GM12872 (cell line): ENCODE data around the gene ADAMTS17.

Experiments used
- TF ChIP-seq, protein P1 (sequence below): IDR thresholded peaks from 3 replicates; pipeline ENCODE4 v1.5.1; 2011; ENCODE audit warnings: low read depth, mild to moderate bottlenecking, low read length, moderate library complexity; ENCODE audit not compliant: insufficient read depth

The ADAMTS17 gene

DNA sequence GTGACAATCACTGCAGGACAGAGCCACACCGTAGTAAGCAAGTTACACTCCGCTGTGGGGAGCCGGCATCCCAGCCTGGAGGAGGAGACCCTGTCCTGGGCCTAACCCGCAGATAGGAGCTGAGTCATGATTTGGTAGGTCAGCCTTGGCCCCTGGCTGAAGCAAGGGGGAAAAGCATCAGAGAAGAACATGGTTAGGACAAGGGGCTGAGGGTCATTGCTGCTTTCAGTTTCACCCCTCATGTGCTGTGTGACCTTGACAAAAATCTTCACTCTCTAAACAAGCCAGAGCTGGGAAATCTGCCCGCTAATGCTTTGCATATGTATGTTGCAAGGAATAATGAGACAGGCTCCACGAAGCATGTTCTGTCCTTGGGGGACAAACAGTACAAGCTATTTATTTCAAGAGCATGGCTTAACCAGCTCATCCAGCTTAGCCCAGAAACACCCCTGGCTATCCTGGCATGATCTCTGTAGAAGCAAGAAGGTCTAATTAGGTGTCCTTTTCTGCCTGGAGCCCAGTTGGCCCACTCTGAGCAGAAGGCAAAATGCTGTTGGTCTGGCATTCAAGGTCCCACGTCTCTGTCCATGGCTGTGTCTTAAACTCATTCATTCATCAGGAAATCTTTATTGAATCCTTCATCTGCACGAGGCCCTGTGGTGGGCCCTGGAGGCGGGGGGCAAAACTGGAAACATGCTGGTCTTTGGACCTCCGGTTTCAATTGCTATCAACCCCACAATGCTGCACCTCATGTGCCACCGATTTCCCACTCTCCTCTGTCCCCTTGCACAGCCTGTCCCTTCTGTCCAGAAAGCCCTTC, 387.2 kb downstream of the ADAMTS17 start:
- TF ChIP-seq, protein P1, sequence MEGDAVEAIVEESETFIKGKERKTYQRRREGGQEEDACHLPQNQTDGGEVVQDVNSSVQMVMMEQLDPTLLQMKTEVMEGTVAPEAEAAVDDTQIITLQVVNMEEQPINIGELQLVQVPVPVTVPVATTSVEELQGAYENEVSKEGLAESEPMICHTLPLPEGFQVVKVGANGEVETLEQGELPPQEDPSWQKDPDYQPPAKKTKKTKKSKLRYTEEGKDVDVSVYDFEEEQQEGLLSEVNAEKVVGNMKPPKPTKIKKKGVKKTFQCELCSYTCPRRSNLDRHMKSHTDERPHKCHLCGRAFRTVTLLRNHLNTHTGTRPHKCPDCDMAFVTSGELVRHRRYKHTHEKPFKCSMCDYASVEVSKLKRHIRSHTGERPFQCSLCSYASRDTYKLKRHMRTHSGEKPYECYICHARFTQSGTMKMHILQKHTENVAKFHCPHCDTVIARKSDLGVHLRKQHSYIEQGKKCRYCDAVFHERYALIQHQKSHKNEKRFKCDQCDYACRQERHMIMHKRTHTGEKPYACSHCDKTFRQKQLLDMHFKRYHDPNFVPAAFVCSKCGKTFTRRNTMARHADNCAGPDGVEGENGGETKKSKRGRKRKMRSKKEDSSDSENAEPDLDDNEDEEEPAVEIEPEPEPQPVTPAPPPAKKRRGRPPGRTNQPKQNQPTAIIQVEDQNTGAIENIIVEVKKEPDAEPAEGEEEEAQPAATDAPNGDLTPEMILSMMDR, result no peak

DNA sequence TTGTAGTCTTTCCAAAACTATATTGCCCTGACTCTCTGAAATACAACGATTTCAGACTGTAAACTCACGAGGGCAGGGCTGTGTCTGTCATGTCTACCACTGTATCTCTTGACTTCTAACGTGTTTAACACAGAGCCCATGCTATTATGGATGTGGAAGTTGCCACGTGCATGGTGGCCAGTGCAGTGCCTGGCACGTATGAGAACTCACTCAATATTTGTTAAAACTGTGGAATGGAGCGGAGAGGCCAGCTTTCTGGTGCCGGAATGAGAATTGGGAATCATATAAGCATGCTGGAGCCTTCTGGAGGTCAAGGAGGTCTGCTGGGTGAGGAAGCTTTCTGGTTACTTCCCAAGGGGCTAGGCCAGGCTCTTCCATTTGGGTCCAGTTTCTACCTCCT, 387.9 kb downstream of the ADAMTS17 start:
- TF ChIP-seq, protein P1, result no peak

DNA sequence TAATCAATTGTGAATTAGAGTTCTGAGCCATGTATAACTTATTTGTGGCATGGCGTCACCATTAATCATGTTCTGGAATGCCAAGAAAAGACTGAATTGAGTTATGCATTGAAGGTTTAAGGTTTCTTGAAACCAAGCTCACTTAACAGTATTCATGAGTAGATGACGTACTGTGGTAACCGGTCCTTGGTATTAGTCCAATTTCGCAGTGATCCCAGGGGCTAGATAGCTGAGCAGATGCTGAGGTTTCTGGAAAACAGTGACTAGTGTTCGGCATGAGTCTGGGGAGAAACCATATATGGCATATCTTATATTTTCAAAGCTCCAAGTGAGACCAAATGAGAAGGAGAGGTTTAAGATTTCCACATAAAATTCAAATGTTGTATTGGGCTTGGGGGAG, 390.3 kb downstream of the ADAMTS17 start:
- TF ChIP-seq, protein P1, result no peak

DNA sequence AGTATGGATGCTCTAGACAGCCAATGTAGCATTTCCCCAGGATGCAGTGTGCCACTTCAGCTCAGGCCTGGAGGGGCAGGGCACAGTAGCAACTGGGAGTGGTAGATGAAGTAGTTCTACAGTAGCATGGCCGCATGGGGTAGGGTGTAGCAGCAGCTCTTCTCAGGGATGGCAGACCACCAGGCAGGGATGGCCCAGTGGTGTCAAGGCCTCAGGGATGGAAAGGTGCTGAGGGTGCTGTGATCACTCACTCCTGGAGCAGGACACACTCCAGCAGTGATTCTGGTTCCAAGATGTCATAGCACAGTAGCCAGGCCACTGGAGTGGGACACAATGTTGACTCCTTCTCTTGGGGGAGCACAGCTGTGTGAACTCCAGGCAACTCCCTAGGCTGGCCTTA, 397.6 kb downstream of the ADAMTS17 start:
- TF ChIP-seq, protein P1, result no peak

DNA sequence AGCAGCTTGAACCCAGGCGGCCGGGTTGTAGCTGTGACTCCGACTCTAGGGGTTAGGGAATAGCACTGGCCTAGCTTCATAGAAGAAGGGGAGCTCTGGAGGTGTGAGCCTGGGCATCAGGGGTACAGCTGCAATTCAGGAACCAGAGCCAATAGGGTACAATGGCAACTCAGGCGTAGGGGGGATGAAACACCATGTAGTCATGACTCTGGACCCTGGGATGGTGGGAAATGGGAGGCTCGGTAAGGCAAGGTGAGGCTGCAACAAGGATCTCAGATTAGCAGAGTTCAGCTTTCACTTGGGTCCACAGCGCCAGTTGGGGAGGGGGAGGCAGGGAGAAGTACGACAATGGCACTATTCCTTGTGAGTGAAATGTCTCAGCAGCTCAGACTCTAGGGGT, 398.3 kb downstream of the ADAMTS17 start:
- TF ChIP-seq, protein P1, result no peak

DNA sequence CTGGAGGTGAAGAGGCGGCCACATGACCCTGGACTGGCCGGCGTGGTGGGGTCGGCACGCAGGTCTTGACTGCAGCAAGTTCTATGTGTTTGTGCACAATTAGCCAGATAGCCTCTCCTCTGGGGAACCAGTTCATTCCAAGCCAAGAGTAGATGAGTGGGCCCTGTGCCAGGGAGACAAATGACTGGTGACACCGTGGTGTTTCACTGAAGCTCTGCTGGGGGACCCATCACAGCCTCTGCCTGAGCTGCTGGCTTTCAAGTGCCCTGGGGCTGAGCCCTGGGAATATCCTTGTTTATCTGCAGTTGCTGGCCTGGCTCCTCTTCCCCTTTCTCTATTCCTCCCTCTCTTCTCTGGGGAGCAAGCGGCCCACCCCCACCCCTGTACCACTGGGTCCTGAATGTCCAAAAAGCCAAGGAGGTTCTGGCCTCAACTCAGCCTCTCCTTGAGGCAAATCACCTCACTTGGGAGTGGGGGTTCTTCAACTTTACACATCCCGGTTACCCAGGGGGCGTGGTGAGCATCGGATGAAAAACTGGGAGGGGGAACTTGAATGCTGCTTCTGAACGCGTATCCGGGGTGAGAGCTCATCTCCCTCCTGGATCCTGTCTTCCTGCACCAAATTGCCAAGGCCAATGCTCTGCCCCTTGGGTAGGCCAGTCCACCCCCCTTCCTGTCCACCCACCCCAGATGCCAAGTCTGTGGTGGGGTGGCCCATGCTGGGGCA, 408.9 kb downstream of the ADAMTS17 start:
- TF ChIP-seq, protein P1, result no peak

DNA sequence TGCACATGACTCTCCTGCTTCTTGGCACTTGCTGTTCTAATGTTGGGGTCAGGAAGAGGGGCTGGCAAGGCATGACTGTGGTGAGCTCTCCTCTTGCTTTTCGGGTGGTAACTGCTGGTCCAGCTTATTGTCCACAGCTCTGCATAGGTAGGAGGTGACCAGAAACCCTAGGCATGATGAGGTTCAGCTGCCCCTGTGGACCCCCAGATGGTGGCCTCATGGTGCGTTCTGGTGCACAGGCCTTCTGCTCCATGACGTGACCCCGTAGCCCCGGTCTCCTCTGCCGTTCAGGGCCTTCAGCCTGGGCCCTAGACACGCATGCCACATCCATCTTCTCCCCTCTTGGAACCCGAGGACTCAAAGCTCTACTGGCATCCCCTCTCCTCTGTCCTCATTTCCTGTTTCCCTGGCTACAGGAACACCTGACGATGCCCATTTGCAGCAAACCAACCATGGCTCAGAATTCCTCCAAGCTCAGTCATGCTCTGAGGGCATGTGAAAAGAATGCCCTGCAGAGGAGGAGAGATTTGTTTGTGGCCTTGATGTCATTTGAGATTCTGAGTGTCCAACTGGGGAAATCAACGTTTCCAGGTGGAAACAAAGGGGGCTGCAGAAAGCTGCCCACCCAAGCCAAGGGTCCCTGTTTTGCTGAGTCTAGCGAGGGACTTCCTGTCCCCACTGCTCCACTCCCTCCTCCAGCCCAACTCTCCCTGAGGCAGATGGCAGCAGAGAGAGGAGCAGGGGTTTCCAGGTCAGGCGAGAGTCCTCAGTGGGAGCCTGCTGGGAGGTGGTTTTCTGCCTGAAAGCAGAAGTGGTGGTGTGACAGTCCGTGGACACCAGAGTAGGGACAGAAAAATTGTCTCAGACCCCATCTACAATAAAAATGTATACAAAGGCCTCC, 409.8 kb downstream of the ADAMTS17 start:
- TF ChIP-seq, protein P1, result no peak
